ENCODE data around the gene SELENOM.
"Not testable (repeated sequence)": the region's sequence is repeated elsewhere in the genome, so short reads cannot be mapped to it uniquely, and the experiment has no call there.

SELENOM gene

GRCh38 chr22:31073125-31073524, 34.2 kb downstream of the SELENOM start:
- not testable (repeated sequence) for DNase-seq

GRCh38 chr22:31069691-31070314, 37.6 kb downstream of the SELENOM start:
- DNase-seq, result not testable (repeated sequence)

GRCh38 chr22:31068970-31069369, 38.4 kb downstream of the SELENOM start:
- DNase-seq, result no peak

GRCh38 chr22:31064369-31064768, 43.0 kb downstream of the SELENOM start:
- DNase-seq, result no peak

GRCh38 chr22:31062566-31063230, 44.7 kb downstream of the SELENOM start:
- no peak for DNase-seq

- DNase-seq, result not testable (repeated sequence)
These were observed 47.7 kb downstream of the SELENOM start for GRCh38 chr22:31059663-31060062.

- DNase-seq, result no peak
These were observed 50.3 kb downstream of the SELENOM start for GRCh38 chr22:31056986-31057599.

GRCh38 chr22:31055635-31056159, 51.7 kb downstream of the SELENOM start:
- DNase-seq, result no peak

- no peak for DNase-seq
These were observed 52.2 kb downstream of the SELENOM start for GRCh38 chr22:31055117-31055634.
